H1 (cell line): ENCODE results near the gene RPS15. TPM values are rescaled to one million over a fixed set of nuclear protein-coding genes. Genes with fewer than 3 reads are reported as not detected.

Source experiments
- CTCF ChIA-PET: fragments of 300-600 bp; sonication (Branson Sonifier 250); formaldehyde crosslinking; loops from one replicate; lab custom pipeline; 2021; ENCODE audit not compliant: partially characterized antibody; lab: Charles Lee
- POLR2A ChIA-PET: fragments of 300-600 bp; sonication (Branson Sonifier 250); formaldehyde crosslinking; loops from one replicate; lab custom pipeline; 2021; ENCODE audit warnings: inconsistent platforms; ENCODE audit not compliant: partially characterized antibody; lab: Charles Lee
- DNase-seq, 2 experiments: peaks; one replicate each; pipeline versions ENCODE4 v3.0.0 to v3.0.0-alpha.2; 2010 to 2022; ENCODE audit warnings: low spot score in 2 of 2, low read depth in 1 of 2, mixed read lengths in 1 of 2
- FAIRE-seq: peaks from 2 replicates; lab custom pipeline; 2011; peaks lifted over from hg19 to GRCh38; lab: Jason Lieb, UNC
- H2AFZ ChIP-seq: 2 replicates; pipeline ENCODE4 v1.8.1; 2012; ENCODE audit warnings: low read length, inconsistent platforms
- H2AK5ac ChIP-seq: 2 replicates; pipeline ENCODE4 v1.6.1; 2013; ENCODE audit warnings: low read depth, low read length
- H2BK120ac ChIP-seq: replicated peaks from 2 replicates; pipeline ENCODE3; 2013; ENCODE audit warnings: low read depth, low read length, inconsistent platforms
- H2BK12ac ChIP-seq: 2 replicates; pipeline ENCODE4 v1.6.1; 2013; ENCODE audit warnings: low read depth, low read length
- H2BK15ac ChIP-seq: 2 replicates; pipeline ENCODE4 v1.6.1; 2013; ENCODE audit warnings: low read length
- H2BK20ac ChIP-seq: 2 replicates; pipeline ENCODE4 v1.6.1; 2013; ENCODE audit warnings: low read length
- H2BK5ac ChIP-seq: 2 replicates; pipeline ENCODE4 v1.6.1; 2013; ENCODE audit warnings: low read depth, low read length
- H3K14ac ChIP-seq: 2 replicates; pipeline ENCODE4 v1.6.1; 2013; ENCODE audit warnings: inconsistent platforms; ENCODE audit not compliant: insufficient read length
- H3K18ac ChIP-seq: 2 replicates; pipeline ENCODE4 v1.6.1; 2013; ENCODE audit warnings: low read length; ENCODE audit errors: extremely low read depth
- H3K23ac ChIP-seq: 2 replicates; pipeline ENCODE4 v1.6.1; 2013; ENCODE audit warnings: inconsistent platforms; ENCODE audit not compliant: insufficient read length
- H3K23me2 ChIP-seq: 2 replicates; pipeline ENCODE4 v1.6.1; 2013; ENCODE audit warnings: low read depth, low read length
- H3K27ac ChIP-seq: 2 replicates; pipeline ENCODE4 v1.6.1; 2011; ENCODE audit warnings: low read depth, low read length, inconsistent platforms
- H3K27me3 ChIP-seq, 4 experiments: replicated peaks in 1 of 4; 1 replicate in 1 of 4; 2 replicates in 3 of 4; pipeline versions ENCODE4 v1.6.1 to v1.8.1; 2011 to 2013; ENCODE audit warnings: low read length in 3 of 4, mild to moderate bottlenecking in 3 of 4, inconsistent platforms in 2 of 4, mixed read lengths in 2 of 4, moderate library complexity in 1 of 4; ENCODE audit not compliant: control insufficient read depth in 3 of 4, insufficient read depth in 3 of 4; ENCODE audit errors: extremely low read depth in 1 of 4
- H3K36me3 ChIP-seq, 4 experiments: 2 replicates each; pipeline versions ENCODE4 v1.6.1 to v1.8.1; 2011 to 2013; ENCODE audit warnings: mild to moderate bottlenecking in 4 of 4, low read length in 3 of 4, moderate library complexity in 2 of 4, control low read depth in 1 of 4, inconsistent platforms in 1 of 4; ENCODE audit not compliant: insufficient read depth in 4 of 4, control insufficient read depth in 2 of 4
- H3K4ac ChIP-seq: replicated peaks from 2 replicates; pipeline ENCODE3; 2013; ENCODE audit warnings: low read length, low read depth, mixed read lengths, inconsistent platforms; ENCODE audit not compliant: insufficient read length
- H3K4me1 ChIP-seq, 4 experiments: replicated peaks in 1 of 4; 1 replicate in 1 of 4; 2 replicates in 3 of 4; pipeline versions ENCODE4 v1.6.1 to v1.8.1; 2011 to 2013; ENCODE audit warnings: low read length in 3 of 4, inconsistent platforms in 2 of 4, mixed read lengths in 1 of 4; ENCODE audit not compliant: insufficient read depth in 4 of 4, control insufficient read depth in 3 of 4
- H3K4me2 ChIP-seq, 2 experiments: 2 replicates each; pipeline versions ENCODE4 v1.6.1 to v1.8.1; 2011 to 2013; ENCODE audit warnings: low read depth in 2 of 2, low read length in 2 of 2, control low read depth in 1 of 2, inconsistent platforms in 1 of 2, mild to moderate bottlenecking in 1 of 2; ENCODE audit not compliant: insufficient read depth in 1 of 2
- H3K4me3 ChIP-seq, 4 experiments: fragments of 200-600, 300-600 bp in 1 of 4; sonication (generic), shearing (Covaris generic), sonication (Bioruptor Twin) in 1 of 4; 2 replicates each; pipeline versions ENCODE4 v1.5.1 to v1.8.1; 2011 to 2016; ENCODE audit warnings: low read length in 4 of 4, low read depth in 3 of 4, control low read depth in 2 of 4, inconsistent platforms in 2 of 4, mild to moderate bottlenecking in 2 of 4, mixed read lengths in 1 of 4, moderate library complexity in 1 of 4; ENCODE audit not compliant: insufficient read depth in 2 of 4; ENCODE audit errors: extremely low read depth in 1 of 4
- H3K56ac ChIP-seq: replicated peaks from 2 replicates; pipeline ENCODE3; 2013; ENCODE audit warnings: low read depth, mild to moderate bottlenecking, mixed read lengths, low read length, inconsistent platforms; ENCODE audit not compliant: insufficient read length
- H3K79me1 ChIP-seq: 2 replicates; pipeline ENCODE4 v1.6.1; 2013; ENCODE audit warnings: low read depth, low read length, control low read depth
- H3K79me2 ChIP-seq, 2 experiments: 2 replicates each; pipeline versions ENCODE4 v1.6.1 to v1.8.1; 2012 to 2013; ENCODE audit warnings: low read length in 2 of 2, mild to moderate bottlenecking in 2 of 2, inconsistent platforms in 1 of 2; ENCODE audit not compliant: insufficient read depth in 2 of 2, control insufficient read depth in 1 of 2
- H3K9ac ChIP-seq, 4 experiments: replicated peaks in 1 of 4; 1 replicate in 1 of 4; 2 replicates in 3 of 4; pipeline versions ENCODE4 v1.6.1 to v1.8.1; 2011 to 2013; ENCODE audit warnings: low read depth in 3 of 4, low read length in 3 of 4, control low read depth in 2 of 4, mild to moderate bottlenecking in 2 of 4, moderate library complexity in 2 of 4, inconsistent platforms in 1 of 4; ENCODE audit errors: extremely low read depth in 1 of 4
- H3K9me3 ChIP-seq, 2 experiments: 2 replicates each; pipeline versions ENCODE4 v1.6.1 to v1.8.1; 2012 to 2013; ENCODE audit warnings: mild to moderate bottlenecking in 2 of 2, moderate library complexity in 2 of 2, control low read depth in 1 of 2, inconsistent platforms in 1 of 2, low read depth in 1 of 2, low read length in 1 of 2, mixed read lengths in 1 of 2; ENCODE audit not compliant: insufficient read depth in 2 of 2
- H4K20me1 ChIP-seq, 2 experiments: replicated peaks in 1 of 2; 2 replicates each; pipeline versions ENCODE3 to v1.8.1; 2011 to 2013; ENCODE audit warnings: inconsistent platforms in 2 of 2, low read length in 2 of 2, mild to moderate bottlenecking in 1 of 2; ENCODE audit not compliant: insufficient read depth in 2 of 2, control insufficient read depth in 1 of 2
- H4K5ac ChIP-seq: 2 replicates; pipeline ENCODE4 v1.6.1; 2013; ENCODE audit warnings: low read length, low read depth, mixed read lengths, inconsistent platforms; ENCODE audit not compliant: insufficient read length
- H4K8ac ChIP-seq: 2 replicates; pipeline ENCODE4 v1.8.0; 2013; ENCODE audit warnings: mild to moderate bottlenecking, moderate library complexity, low read length, inconsistent platforms; ENCODE audit not compliant: insufficient read depth; ENCODE audit errors: extremely low read depth
- H4K91ac ChIP-seq: replicated peaks from 2 replicates; pipeline ENCODE3; 2013; ENCODE audit warnings: low read length, mixed read lengths, inconsistent platforms; ENCODE audit not compliant: insufficient read length
- ATF2 ChIP-seq: IDR thresholded peaks from 2 replicates; pipeline ENCODE4 v1.6.1; 2012; ENCODE audit warnings: low read length, inconsistent platforms
- E2F6 ChIP-seq: IDR thresholded peaks from 2 replicates; pipeline ENCODE4 v1.6.1; 2012; ENCODE audit warnings: inconsistent platforms
- FOSL1 ChIP-seq: IDR thresholded peaks from 2 replicates; pipeline ENCODE4 v1.6.1; 2011; ENCODE audit warnings: mild to moderate bottlenecking, low read depth, low read length, moderate library complexity; ENCODE audit not compliant: insufficient read depth
- HDAC2 ChIP-seq, 2 experiments: fragments of 300-600 bp in 1 of 2; sonication (generic) in 1 of 2; IDR thresholded peaks; 2 replicates each; pipeline ENCODE4 v1.6.1; 2011 to 2012; ENCODE audit warnings: low read depth in 2 of 2, low read length in 2 of 2, mild to moderate bottlenecking in 2 of 2, moderate library complexity in 2 of 2, borderline replicate concordance in 1 of 2, inconsistent platforms in 1 of 2
- NRF1 ChIP-seq: IDR thresholded peaks from 2 replicates; pipeline ENCODE4 v1.6.1; 2011; ENCODE audit warnings: mild to moderate bottlenecking, low read depth, low read length, improper control_type of control experiment
- RXRA ChIP-seq: IDR thresholded peaks from 2 replicates; pipeline ENCODE4 v1.6.1; 2011; ENCODE audit warnings: low read depth, mild to moderate bottlenecking, low read length, moderate library complexity; ENCODE audit not compliant: insufficient read depth
- SP1 ChIP-seq: IDR thresholded peaks from 2 replicates; pipeline ENCODE4 v1.6.1; 2011; ENCODE audit warnings: low read depth, low read length
- SP4 ChIP-seq: IDR thresholded peaks from 2 replicates; pipeline ENCODE4 v1.6.1; 2012; ENCODE audit warnings: low read length, inconsistent platforms
- TAF1 ChIP-seq: IDR thresholded peaks from 2 replicates; pipeline ENCODE4 v1.6.1; 2011; ENCODE audit warnings: mild to moderate bottlenecking, low read depth, low read length
- ZNF274 ChIP-seq: IDR thresholded peaks from 2 replicates; pipeline ENCODE4 v1.7.0; 2012; ENCODE audit warnings: low read length, borderline replicate concordance; ENCODE audit errors: extremely low read depth
- WGBS, 2 experiments: shearing (Covaris generic) in 1 of 2; methylation state at CpG; one replicate each; pipeline versions ENCODE4 v1.1.6 to v1.1.7; 2013 to 2015; ENCODE audit warnings: low lambda C conversion rate in 2 of 2, mixed read lengths in 2 of 2, inconsistent platforms in 1 of 2, low coverage in 1 of 2, missing lambda C conversion rate in 1 of 2; ENCODE audit not compliant: insufficient replicate concordance in 2 of 2, insufficient coverage in 1 of 2, insufficient read length in 1 of 2; ENCODE audit errors: extremely low coverage in 1 of 2, missing lambda C conversion rate in 1 of 2; 5-methylcytosine and 5-hydroxymethylcytosine counted together
- polyA plus RNA-seq, 7 experiments: library from polyadenylated mRNA; depleted of rRNA in 3 of 7; stranded (reverse) in 5 of 7; unstranded in 2 of 7; fragments of >200 nt in 5 of 7; fragments of 200-250 nt in 2 of 7; gene quantifications; 1 replicate in 5 of 7; 2 replicates in 1 of 7; 4 replicates in 1 of 7; pipeline versions ENCODE4 v1.2.1 to v1.2.3, GENCODE V29; 2011 to 2013; ENCODE audit warnings: missing spikeins in 2 of 7, mixed read lengths in 2 of 7
- total RNA-seq: library from RNA; stranded (reverse); fragmentation: NEBNext Ultra II Directional; extraction: Animal tissue kit (Norgen Biotek cat#: 25700); gene quantifications from 2 replicates; pipeline ENCODE4 v1.2.1, GENCODE V29; 2021

Gene RPS15
- total and polyA plus RNA-seq, 2 of the 8 experiments (the other 6 are each of a cell fraction or from before 2014, with no cell fraction given): 1,562 to 3,890 TPM

- WGBS, 2 experiments: 90% methylated on average over 15 of the region's 15 CpGs; no CpG with 5 or more reads in 1 of the 2 experiments
- FAIRE-seq: no peak
- peaks cover 0 to 7% (median 0%) of the 10 kb centered on the region in 4 experiments; a peak in 2 of 7 replicates for H3K4me1 ChIP-seq
- TF ChIP-seq SP1: no peak
- TF ChIP-seq RXRA: no peak
- TF ChIP-seq ATF2: no peak
- TF ChIP-seq HDAC2 (IDR thresholded peaks at IDR 0.05; ENCODE audit: borderline replicate concordance in 1 of 2, low read depth in 2 of 2, low read length in 2 of 2): no peak
- no peak for TF ChIP-seq E2F6
- no peak for TF ChIP-seq TAF1
- no peak for TF ChIP-seq NRF1
- TF ChIP-seq SP4: no peak
- TF ChIP-seq FOSL1: no peak
- no peak for TF ChIP-seq ZNF274
Observed at GRCh38 chr19:1392407-1392806, 45.8 kb upstream of the RPS15 start.

More at GRCh38 chr19:1392407-1392806, 45.8 kb upstream of the RPS15 start:
- Histone ChIP-seq H4K91ac (no peak overlapping the region), H3K79me2 (no peaks in the 10 kb centered on the region; a peak in 1 of 4 replicates), H3K14ac (no peak overlapping the region), H3K4ac (no peak overlapping the region), H2BK120ac (no peak overlapping the region), H4K8ac (no peak overlapping the region), H3K18ac (no peak overlapping the region), H3K79me1 (0 out of 2 replicates have a peak, but pooled peaks cover 5% of the 10 kb centered on the region), H2AK5ac (no peak overlapping the region), H3K9me3 (no peaks in the 10 kb centered on the region; a peak in 1 of 4 replicates), H2BK20ac (no peak overlapping the region), H3K23ac (no peak overlapping the region), H3K56ac (no peak overlapping the region), H2BK5ac (no peak overlapping the region), H2BK12ac (no peak overlapping the region), H3K36me3 (peaks cover 0 to 20% (median 13%) of the 10 kb centered on the region in 4 experiments; a peak in 6 of 8 replicates), H3K4me3 (no peak overlapping the region), H2AFZ (no peak overlapping the region), H3K27ac (no peak overlapping the region), H2BK15ac (no peak overlapping the region), H4K20me1 (peaks cover 2 to 16% of the 10 kb centered on the region in 2 experiments), H3K27me3 (no peaks in the 10 kb centered on the region), H4K5ac (no peak overlapping the region), H3K4me2 (no peak overlapping the region), H3K9ac (no peak overlapping the region), H3K23me2 (no peaks in the 10 kb centered on the region)
- POLR2A ChIA-PET: no interaction called here
- CTCF ChIA-PET: interaction anchor here (0.9 kb wide), 1 partner anchor 60 kb away, joined by 3 read pairs; no protein-coding TSS in a partner anchor
- no peak for DNase-seq
